ENCODE data around the gene NUP58. TPM values are rescaled to one million over a fixed set of nuclear protein-coding genes. Genes with fewer than 3 reads are reported as not detected.
"Not testable (repeated sequence)": the region's sequence is repeated elsewhere in the genome, so short reads cannot be mapped to it uniquely, and the experiment has no call there.

NUP58 gene
- total RNA-seq, 1 donor from 2014 or later: 22.0 TPM

GRCh38 chr13:25295701-25296100 lies 5.7 kb upstream of the NUP58 start:
- intact Hi-C loops (cut with DNase I): no loop called here
- ATAC-seq (ENCODE audit: poor library complexity): no peak
- DNase-seq: no peak

- ATAC-seq (ENCODE audit: poor library complexity): peak; percentile 38
- intact Hi-C loops (cut with DNase I): no loop called here
Measured at GRCh38 chr13:25300861-25301346, 521 bp upstream of the NUP58 start.

GRCh38 chr13:25302121-25302520 lies 696 bp downstream of the NUP58 start:
- intact Hi-C loops (cut with DNase I): no loop called here
- ATAC-seq (ENCODE audit: poor library complexity) (no peak), DNase-seq (no peak)

More at GRCh38 chr13:25300861-25301346, 521 bp upstream of the NUP58 start:
- DNase-seq: peak; percentile 55

GRCh38 chr13:25306671-25307464 lies 5.4 kb downstream of the NUP58 start:
- no peak for DNase-seq
- intact Hi-C loops (cut with DNase I): no loop called here
- ATAC-seq (ENCODE audit: poor library complexity): no peak

GRCh38 chr13:25310891-25311290 lies 9.5 kb downstream of the NUP58 start:
- intact Hi-C loops (cut with DNase I): loop anchor here (5.0 kb wide), 1 partner anchor 39 kb away; no protein-coding TSS in a partner anchor
- ATAC-seq (ENCODE audit: poor library complexity) (no peak), DNase-seq (no peak)

GRCh38 chr13:25318946-25319345 lies 17.5 kb downstream of the NUP58 start:
- DNase-seq; ATAC-seq (ENCODE audit: poor library complexity): not testable (repeated sequence)

GRCh38 chr13:25319771-25320170 lies 18.3 kb downstream of the NUP58 start:
- intact Hi-C loops (cut with DNase I): no loop called here
- ATAC-seq (ENCODE audit: poor library complexity) (no peak), DNase-seq (no peak)

More at GRCh38 chr13:25318946-25319345, 17.5 kb downstream of the NUP58 start:
- intact Hi-C loops (cut with DNase I): not testable (repeated sequence)

GRCh38 chr13:25324100-25324499 lies 22.7 kb downstream of the NUP58 start:
- ATAC-seq (ENCODE audit: poor library complexity) (no peak), DNase-seq (no peak)
- intact Hi-C loops (cut with DNase I): no loop called here

- ATAC-seq (ENCODE audit: poor library complexity) (no peak), DNase-seq (no peak)
- intact Hi-C loops (cut with DNase I): no loop called here
Measured at GRCh38 chr13:25329706-25330105, 28.3 kb downstream of the NUP58 start.

- ATAC-seq (ENCODE audit: poor library complexity) (no peak), DNase-seq (no peak)
- intact Hi-C loops (cut with DNase I): no loop called here
Measured at GRCh38 chr13:25330541-25330940, 29.1 kb downstream of the NUP58 start.

GRCh38 chr13:25335856-25336255 lies 34.4 kb downstream of the NUP58 start:
- intact Hi-C loops (cut with DNase I): no loop called here
- ATAC-seq (ENCODE audit: poor library complexity): no peak
- no peak for DNase-seq

GRCh38 chr13:25345576-25345975 lies 44.2 kb downstream of the NUP58 start:
- ATAC-seq (ENCODE audit: poor library complexity): no peak
- DNase-seq: no peak
- intact Hi-C loops (cut with DNase I): no loop called here

GRCh38 chr13:25347151-25347550 lies 45.7 kb downstream of the NUP58 start:
- DNase-seq (no peak), ATAC-seq (ENCODE audit: poor library complexity) (no peak)
- intact Hi-C loops (cut with DNase I): no loop called here

GRCh38 chr13:25351404-25351803 lies 50.0 kb downstream of the NUP58 start:
- intact Hi-C loops (cut with DNase I): no loop called here
- ATAC-seq (ENCODE audit: poor library complexity): no peak

GRCh38 chr13:25352230-25352629 lies 50.8 kb downstream of the NUP58 start:
- ATAC-seq (ENCODE audit: poor library complexity) (no peak), DNase-seq (no peak)
- intact Hi-C loops (cut with DNase I): no loop called here

More at GRCh38 chr13:25351404-25351803, 50.0 kb downstream of the NUP58 start:
- no peak for DNase-seq

GRCh38 chr13:25352806-25353205 lies 51.4 kb downstream of the NUP58 start:
- DNase-seq (no peak), ATAC-seq (ENCODE audit: poor library complexity) (no peak)
- intact Hi-C loops (cut with DNase I): no loop called here

GRCh38 chr13:25353344-25353743 lies 51.9 kb downstream of the NUP58 start:
- intact Hi-C loops (cut with DNase I): no loop called here
- ATAC-seq (ENCODE audit: poor library complexity) (no peak), DNase-seq (no peak)

GRCh38 chr13:25354377-25354776 lies 53.0 kb downstream of the NUP58 start:
- ATAC-seq (ENCODE audit: poor library complexity) (no peak), DNase-seq (no peak)
- intact Hi-C loops (cut with DNase I): no loop called here

- ATAC-seq (ENCODE audit: poor library complexity); DNase-seq; intact Hi-C loops (cut with DNase I): not testable (repeated sequence)
Measured at GRCh38 chr13:25360443-25360842, 59.0 kb downstream of the NUP58 start.

- intact Hi-C loops (cut with DNase I): no loop called here
- no peak for ATAC-seq (ENCODE audit: poor library complexity)
Measured at GRCh38 chr13:25365720-25366235, 64.4 kb downstream of the NUP58 start.

More at GRCh38 chr13:25365720-25366235, 64.4 kb downstream of the NUP58 start:
- DNase-seq: no peak
